Stimulated activated CD8-positive, alpha-beta memory T cell treated with anti-CD3 and anti-CD28 coated beads, Interleukin-12 subunit alpha, Interleukin-12 subunit beta, amount 100 ng/mL, for 24 hours (primary cell): Measurements from ENCODE around the gene LHX3.

Source experiments
- DNase-seq: peaks from one replicate; pipeline ENCODE4 v3.0.0-alpha.2; 2020; ENCODE audit errors: extremely low read depth

The LHX3 gene

DNA sequence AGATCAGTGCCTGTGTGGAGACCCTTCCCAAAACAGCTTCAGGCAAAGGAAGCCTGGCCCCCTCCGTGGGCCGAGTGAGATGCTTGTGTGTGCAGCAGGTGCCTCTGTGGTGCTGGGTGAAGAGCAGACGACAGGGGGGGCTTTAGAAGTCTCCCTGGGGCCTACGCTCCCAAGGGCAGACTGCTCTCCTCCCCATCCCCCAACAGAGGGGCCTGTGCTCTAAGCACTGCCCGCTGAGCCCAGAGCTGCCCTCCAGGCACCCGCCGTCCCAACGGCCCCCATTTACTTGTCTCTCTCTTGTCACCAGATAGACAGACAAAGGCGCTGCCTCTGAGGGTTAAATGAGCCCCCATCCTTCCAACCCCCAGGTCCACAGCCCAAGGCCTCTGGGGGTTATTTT, 2.7 kb upstream of the LHX3 start:
- DNase-seq = no peak

DNA sequence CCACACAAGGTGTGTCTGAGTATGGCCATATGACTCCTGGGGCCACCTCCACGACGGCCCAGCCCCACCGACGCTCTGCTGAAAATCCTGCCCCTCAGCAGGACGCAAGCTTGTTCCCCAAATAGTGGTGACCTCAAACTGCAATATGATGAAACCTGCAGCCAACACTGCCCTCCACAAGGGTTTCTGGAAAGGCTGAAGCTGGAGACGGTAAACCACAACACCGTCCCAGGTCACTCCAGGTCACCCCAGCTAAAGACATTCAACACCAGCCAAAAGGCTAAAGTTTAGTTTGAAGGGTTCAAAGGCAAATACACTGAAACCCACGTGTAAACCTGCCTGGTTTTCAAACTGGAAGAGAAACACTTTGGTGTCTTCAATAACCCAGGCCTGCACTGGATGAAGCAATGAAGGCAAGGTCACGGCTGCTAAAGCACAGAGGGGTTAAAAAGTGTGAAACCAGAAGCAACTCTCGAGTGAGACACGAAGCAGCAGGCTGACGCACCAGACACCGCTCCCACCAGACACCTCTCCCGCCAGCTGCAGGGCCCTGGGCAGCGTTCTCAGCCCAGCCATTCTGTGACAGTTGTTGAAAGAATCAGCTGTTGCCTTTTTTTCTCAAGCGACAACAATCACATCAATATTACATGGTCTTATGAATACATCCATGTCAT, 1.8 kb upstream of the LHX3 start:
- DNase-seq = no peak

DNA sequence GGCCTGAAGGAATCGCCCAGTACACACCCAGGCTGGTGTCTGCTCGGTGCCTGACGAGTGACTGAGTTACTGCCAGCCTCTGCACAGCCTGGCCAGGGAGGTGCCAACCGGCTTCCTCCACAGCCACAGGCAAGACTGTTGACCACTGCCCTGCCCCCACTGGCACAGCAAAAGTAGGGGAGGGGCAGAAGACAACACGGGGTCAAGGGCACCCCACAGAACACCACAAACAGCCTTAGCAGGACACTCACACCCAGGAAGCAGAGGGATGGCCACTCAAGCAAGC, 722 bp upstream of the LHX3 start:
- DNase-seq = no peak

DNA sequence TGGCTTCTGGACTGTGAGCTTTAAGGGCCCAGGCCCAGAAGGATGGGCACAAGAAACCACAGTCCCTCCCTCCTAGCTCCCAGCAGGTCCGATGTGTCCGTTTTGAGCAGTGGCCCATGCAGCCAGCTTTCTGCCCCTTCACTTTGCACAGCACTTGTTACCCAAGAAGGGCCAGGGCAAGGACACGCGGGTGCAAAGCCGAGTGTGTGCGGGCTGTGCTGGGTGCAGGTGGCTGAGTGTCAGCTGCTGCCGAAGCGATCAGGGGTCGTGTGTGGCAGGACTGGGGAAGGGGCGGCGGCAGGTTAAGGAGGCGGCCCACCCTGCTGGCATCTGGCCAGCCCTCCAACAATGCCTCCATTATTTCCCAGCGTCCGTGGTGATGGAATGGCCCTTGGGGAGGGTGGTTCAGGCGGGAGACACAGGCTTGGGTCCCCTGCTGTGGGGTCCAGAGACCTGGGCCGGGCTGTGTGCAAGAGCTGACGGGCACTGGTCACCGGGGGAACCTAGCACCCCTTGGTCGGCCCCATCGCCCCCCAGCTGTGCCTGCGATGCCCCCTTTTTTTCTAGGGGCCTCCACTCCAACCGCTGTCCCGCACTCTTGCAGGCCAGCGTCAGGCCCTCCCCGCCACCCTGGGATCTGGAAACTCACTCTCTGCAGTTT, 653 bp downstream of the LHX3 start:
- no peak for DNase-seq

DNA sequence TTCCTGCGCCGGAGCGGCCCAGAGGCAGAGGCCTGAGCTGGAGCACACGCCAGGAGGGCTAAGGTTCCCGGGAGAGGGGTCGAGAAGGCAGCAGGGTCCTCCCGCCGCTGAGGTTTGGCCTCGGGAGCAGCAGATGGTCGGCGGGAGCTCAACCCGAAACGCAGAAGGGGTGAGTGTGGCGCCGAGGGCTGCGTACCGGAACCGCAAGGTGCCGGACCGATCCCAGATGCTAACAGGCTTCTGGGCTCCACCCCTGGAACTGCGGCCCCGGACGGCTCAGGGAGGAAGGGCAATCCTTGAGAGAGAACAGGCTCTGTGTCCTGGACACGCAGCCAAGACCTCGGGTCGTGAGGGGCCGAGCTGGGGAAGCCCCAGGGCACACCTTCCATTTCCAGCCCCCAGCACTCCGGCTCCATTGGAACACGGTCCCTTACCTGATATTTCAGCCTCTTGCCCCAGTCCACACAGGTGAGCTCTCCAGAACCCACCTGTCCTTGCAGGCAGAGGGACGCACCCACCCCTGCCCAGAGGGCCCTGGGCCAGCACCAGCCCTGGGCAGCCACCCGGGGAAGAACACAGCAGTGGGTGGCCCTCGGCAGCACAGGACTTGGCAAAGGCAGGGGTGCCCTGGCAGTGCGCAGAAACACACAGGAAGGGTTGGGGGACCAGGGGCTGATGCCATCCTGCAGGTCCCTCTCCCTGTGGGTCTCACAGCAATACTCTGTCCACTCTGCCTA, 1.4 kb downstream of the LHX3 start:
- DNase-seq = no peak

DNA sequence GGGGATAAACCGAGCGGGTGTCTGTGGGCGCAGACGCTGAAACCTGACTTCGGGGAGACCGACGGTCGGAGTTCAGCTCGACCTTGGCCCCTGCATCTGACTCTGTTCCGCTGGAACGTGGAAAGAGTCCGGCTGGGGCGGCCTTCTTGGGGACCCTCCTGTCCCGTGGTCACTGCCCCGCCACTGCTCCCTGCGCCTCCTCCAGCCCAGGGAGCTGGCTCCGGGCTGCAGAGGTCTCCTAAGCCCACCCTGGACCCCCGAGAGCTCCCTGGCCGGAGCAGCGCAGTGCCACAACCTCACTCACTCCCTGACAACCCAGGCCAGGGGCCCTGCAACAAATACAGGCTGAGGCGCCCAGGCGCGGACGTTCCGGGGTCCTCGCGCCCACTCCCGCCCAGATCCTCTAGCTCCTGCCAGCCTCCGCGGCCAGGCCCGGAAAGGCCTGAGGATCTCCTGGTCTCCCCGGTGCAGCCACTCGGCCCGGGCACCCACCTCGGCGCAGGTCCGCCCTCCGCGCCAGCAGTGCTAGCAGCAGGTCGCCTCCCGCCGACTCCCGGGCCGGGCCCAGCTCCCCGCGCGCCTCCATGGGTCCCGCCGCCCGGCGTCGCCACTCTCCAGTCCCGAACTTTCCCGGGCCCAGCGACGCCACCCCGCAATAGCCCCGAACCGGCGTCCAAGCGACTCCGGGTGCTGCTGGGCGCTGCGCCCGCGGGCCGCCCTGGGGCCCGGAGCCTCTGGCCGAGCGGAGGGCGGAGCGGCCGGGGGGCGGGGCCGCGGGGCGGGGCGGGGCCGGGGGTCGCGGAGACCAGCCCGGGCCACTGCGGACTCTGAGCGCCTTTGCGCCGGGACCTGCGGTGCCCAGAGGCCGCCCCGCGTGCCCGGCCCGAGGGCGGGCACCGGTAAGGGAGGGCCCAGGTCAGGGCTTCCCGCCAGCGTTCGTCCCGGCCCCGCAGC, 2.2 kb downstream of the LHX3 start:
- no peak for DNase-seq

DNA sequence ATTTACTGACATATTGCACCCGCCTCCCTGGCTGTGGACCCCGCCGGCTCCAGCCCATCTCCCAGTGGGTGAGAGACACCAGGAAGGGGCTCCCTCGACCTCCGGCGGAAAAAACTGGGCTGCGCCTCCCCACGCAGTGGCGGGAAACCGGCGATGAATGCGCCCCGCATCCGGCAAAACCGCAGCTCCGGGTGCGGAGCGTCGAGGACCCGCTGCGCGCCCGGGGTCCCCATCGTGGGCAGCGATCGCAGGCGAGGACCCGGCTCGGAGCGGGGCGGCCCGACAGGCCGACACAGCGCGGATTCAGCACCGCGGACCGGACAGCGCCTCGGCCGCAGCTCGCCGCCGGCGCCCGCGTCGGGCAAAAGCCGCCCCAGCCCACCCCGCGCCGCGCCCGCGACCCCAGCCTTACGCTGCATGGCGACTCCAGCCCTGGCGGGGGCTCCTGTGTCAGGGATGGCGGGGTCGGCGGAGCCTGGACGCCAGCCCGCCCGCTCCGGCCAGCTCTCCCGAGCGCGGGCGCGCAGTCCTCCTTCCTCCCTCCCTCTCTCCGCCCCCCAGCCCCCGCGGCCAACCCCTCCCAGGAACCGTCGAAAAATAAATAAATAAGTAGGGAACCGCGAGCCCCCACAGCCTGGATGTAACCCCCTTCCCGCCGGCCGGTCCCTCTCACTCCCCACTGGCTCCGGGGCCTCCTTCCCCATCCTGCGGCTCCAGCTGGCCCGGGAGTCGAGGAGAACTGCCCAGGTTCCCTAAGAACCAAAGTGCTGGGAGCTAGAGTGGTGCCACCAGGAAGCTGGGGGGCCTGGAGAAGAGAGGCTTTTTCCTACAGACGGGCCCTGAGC, 3.1 kb downstream of the LHX3 start:
- no peak for DNase-seq

DNA sequence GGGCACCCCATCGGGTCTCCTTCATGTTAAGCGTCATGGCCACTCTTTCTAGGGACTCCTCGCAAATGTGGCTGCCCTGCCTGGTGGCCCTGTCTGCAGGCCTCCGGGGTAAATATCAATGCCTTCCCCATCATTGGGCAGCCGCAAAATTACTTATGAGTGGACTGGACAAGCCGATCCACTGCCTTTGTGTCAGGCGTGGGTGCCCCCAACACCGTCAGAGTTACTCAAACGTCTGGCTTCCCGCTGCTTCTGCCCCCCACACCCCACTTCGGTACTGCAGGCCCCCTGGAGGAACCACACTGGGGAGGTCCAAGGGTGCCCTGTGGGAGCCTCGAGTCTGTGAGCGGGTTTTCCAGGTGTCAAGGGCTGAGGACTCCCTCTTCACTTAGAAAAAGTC, 3.8 kb downstream of the LHX3 start:
- no peak for DNase-seq

DNA sequence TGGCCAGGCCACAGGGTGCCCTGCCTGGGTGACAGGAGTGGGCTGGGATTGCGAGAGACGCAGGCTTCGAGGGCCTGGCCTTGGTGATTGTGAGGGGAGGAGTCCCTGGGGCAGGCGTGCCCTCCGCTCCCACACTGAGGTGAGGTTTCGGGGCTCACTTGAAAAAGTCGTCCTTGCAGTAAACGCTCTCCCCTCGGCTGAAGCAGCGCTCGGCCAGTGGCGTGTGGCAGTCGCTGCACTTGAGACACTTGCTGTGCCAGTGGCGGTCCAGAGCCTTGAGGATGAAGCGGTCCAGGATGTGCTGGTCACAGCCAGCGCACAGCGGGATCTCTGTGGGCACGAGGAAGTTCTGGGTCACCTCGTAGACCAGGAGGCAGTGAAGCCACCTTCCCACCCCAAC, 4.5 kb downstream of the LHX3 start:
- no peak for DNase-seq

DNA sequence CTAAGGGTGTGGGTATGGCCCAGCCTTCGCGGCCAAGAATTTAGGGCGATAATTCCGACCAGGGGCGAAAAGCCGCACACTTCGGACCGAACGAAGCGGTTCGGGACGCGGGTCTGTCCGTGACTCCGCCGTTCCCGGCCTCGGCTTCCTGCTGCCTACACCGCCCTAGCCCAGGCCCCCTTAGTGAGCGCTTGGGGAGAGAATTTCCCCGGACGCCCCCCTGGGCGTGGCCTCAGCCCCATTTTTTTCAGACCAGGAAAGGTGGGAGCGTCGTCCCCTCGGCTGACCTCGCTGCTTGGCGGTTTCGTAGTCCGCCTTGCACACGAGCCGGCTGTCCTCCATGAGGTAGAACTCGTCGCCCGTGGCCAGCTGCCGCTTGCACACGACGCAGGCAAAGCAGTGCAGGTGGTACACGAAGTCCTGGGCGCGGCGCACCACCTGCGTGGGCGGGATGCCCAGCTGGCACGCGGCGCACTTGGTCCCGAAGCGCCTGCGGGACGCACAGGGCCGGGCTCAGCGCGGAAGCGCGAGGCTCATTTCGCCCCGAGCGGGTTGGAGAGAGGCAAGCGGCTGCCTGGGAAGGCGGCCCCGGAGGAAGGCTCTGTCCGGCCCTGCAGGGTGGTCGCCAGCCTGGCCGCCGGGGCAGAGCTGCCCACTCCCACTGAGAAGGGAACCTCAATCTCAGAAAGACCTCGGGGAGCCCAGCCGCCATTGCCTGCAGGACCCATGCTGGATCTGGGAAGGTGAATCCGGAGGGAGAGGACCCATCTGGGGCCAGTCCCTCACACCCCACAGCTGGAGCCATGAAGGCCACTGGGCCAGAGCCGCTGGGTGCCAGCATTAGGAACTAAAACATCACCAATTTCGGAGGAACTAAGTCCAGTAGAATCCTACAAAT, 5.3 kb downstream of the LHX3 start:
- DNase-seq = no peak

DNA sequence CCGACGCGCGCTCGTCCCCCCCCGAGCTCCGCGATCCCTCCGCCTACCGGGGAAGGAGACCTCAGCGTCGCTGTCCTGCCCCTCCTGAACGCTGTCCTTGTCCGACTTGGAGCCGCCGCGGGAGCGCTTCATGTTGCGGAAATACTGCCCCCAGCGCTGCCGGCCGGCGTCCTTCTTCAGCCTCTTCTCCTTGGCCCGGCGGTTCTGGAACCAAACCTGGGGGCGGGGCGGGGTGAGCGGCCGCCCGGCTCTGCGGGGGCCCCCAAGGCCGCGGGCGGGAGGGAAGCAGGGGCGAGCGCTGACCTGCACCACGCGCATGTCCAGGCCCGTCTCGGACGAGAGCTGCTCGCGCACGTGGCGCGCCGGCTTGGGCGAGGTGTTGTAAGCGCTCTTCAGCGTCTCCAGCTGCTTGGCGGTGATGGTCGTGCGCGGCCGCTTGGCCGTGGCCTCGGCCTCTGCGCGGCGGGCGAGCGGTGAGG, 6.3 kb downstream of the LHX3 start:
- DNase-seq = no peak

DNA sequence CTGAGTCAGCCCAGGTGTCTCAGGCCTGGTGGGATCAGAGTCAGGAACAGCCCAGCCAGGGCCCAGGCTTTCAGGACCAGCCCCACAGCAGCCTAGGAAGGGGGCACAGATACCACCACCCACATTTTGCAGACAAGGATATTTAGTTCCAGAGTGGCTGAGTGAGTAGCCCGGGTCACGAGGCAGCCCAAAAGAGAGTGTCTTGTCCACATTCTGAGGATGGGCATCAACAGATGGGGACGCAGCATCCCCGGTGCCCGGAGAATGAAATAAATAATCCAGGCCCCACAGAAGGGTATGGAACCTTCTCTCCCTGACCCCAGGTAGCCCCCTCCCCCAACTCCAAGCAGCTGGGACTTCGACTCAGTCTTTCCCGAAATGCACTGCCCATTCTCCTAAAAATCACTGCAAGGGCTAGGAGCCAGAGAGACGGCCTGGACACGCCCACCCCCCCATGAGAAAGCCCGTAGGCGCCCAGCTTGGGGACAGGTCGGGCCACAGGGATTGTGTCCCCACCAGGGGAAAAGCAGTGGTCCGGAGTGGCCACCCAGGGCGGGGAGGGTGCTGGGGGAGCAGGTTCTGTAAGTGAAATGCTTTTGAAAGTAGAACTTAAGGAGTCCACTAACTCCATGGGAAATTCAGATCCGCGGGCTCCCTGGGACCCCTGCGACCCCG, 6.9 kb downstream of the LHX3 start:
- DNase-seq = no peak

DNA sequence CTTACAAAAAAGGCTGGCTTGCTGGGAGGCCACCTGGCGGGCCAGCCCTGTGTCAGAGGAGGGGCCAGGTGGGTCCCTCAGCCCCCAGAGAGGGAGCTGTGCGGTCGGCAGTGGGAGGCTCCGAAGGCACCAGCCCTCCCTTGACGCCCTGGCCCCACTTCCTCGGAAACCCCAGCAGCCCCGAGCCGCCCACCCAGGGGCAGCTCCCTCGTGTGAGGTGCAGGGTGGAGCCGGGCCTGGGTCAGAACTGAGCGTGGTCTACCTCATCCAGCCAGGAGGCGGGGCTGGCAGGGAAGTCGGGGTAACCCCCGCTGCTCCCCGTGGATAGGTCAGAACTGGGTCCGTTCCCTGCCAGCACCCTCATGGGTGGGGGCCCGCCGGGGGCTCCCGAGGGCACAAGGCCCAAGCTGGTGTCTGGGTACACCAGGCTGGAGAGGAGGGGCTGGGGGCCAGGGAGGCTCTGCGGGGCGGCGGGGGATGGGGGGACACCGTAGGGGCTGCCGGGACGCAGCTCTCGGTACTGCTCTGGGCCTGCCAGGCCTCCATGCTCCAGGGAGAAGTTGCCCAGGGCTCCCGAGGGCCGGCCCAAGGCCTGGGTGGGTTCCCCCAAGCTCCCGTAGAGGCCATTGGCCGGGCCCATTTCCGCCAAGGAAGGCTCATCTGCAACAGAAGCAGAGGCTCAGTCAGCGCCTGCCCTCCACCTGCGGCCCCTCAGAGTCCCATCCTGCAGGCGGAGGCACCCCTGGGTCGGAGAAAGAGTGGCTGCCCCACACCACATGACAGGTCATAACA, 7.6 kb downstream of the LHX3 start:
- DNase-seq = no peak

DNA sequence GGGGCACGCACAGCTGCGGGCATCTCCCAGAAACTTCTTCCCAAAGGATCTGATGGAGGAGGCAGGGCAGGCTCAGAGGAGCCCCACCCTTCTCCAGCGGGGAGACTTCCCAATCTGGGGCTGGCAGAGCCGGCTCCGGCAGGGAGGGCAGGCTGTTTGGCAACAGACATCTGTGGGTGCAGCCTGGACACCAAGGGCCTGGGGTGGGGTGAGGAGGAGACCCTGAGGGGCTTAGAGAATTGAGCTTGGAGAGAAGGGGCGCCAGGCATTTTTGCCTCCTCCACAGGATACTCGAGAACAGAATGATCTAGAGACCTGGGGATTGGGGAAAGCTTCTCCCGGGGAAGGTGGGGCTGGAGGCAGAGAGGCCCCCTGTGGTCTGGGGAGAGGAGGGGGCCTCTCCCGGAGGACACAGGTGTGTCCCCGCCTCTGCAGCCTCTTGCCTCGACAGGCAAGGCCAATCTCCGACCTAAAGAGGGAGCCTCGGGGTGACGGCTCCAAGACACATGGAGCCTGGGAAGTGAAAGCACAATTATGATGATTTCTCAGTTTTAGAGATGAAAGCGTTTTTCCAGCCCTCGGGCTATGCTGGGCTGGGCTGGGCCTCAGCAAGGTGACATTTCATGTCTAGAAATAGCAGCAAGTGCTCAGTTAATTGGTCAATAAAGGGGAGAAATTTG, 8.4 kb downstream of the LHX3 start:
- DNase-seq = no peak

DNA sequence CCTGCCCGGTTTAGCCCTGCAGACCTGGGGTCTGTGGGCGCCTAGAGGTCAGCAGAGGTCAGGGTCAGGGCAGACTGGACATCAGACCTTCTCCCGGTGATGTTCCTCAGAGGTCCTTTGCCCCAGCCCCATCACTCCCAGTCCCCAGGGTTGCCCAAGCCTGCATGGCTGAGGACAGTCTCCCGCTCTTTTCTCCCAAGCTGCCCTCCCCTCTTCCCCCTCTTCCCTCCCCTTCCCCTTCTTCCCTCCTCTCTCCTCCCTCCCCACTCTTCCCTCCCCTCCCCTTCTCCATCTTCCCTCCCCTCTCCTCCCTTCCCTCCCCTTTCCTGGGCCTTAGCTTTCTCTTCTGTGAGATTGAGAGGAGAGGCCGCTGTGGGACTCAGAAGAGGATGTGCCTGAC, 10.4 kb downstream of the LHX3 start:
- DNase-seq = no peak

DNA sequence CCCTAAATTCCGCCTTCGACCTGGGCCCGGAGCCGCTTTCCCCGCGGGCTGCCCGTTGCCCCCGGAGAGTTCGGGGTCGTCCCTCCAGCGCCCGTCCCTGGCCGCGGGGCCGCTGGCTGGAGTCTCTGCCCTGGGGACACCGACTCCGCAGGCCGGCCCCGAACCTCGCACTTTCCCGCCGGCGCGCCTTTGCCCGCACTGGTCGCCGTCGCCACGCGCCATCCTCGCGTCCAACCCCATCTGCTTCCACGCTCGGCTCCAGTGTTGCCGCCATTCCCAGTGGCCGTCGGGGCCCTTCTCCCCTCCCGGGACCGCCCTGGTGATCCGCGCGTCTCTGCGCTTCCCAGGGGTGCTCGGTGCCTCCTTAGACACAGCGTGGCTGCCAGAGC, 11.0 kb downstream of the LHX3 start:
- no peak for DNase-seq

DNA sequence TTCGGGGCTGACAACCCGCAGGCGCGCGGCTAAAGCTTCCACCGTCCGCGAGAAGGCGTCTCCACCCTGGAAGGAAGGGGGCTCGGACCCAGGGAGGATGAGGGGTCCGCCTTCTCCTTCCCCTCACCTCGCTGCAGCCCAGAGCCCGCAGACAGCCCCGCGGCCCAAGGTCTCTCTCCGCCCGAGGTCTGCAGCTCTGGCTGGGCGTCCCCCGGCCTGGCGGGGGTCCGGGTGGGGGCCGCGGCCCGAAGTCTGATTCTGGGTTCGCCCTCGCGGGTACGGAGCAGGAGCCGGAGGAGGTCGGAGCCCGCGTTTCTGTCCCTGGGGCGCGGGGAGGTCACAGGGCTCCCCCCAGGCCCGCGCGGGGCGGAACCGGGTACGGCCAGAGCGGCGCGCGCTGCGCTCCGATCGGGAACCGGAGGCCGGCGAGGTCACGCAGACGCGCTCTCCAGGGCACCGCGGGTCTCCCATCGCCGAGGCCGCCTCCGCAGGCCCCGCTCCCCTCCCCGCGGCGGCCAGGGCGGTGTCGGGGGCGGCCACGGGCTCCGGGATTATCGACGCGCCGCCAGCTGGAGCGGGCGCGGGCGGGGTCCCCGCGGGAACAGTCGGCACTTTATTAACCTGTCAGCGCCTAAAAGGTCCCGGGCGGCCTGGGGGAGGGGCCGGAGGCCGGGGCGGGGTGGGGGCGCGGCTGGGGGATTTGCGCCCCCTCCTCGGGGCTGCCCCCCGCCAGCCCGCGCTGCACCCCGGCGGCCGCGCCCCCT, 11.6 kb downstream of the LHX3 start:
- no peak for DNase-seq
